ENCODE data around the gene MIPOL1. TPM values are rescaled to one million over a fixed set of nuclear protein-coding genes. Genes with fewer than 3 reads are reported as not detected.
A peak's percentile ranks its signal among the peaks of the same experiment; 100 is the strongest.

The MIPOL1 gene
- total and polyA plus RNA-seq, 2 of the 13 experiments (the other 11 are each of a cell fraction or from before 2014, with no cell fraction given), result 8.6 to 34.2 TPM

DNA sequence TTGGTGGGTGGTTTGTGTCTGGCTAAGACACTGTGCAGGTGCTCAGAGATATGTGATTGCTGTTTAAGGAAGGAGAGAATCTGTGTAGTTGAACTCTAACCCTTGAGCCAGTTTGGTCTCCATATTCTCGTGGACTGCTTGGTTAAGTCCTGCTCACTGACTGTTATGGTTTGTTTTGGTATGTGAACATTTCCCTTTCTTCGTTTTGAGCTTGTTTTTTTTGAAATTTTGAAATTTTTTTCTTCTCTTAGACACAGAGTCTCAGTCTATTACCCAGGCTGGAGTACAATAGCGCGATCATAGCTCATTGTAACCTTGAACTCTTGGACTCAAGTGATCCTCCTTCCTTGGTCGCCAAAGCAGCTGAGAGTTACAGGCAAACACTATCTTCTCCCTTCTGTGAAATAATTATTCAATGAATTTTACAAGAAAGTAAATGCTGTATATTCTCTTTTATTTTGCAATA is 40.0 kb downstream of the MIPOL1 start (continued):
- TF ChIP-seq, protein P1, sequence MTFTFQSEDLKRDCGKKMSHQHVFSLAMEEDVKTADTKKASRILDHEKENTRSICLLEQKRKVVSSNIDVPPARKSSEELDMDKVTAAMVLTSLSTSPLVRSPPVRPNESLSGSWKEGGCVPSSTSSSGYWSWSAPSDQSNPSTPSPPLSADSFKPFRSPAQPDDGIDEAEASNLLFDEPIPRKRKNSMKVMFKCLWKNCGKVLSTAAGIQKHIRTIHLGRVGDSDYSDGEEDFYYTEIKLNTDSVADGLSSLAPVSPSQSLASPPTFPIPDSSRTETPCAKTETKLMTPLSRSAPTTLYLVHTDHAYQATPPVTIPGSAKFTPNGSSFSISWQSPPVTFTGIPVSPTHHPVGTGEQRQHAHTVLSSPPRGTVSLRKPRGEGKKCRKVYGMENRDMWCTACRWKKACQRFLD (CRISPR knock-in tag; IDR thresholded peaks at IDR 0.05; ENCODE audit: borderline replicate concordance), result no peak
- TF ChIP-seq ZFAT (CRISPR knock-in tag; conservative IDR thresholded peaks at IDR 0.05) (no peak), BCL6 (CRISPR knock-in tag; IDR thresholded peaks at IDR 0.05) (0 out of 2 replicates have a peak, but pooled peaks have one; percentile 21), ZNF570 (CRISPR knock-in tag; IDR thresholded peaks at IDR 0.05; ENCODE audit: borderline replicate concordance) (no peak), DNMT3B (CRISPR knock-in tag; conservative IDR thresholded peaks at IDR 0.05) (no peak), SALL2 (CRISPR knock-in tag; IDR thresholded peaks at IDR 0.05) (no peak), ZFX (CRISPR knock-in tag; IDR thresholded peaks at IDR 0.05; ENCODE audit: low read depth) (no peak), ZZZ3 (CRISPR knock-in tag; IDR thresholded peaks at IDR 0.05; ENCODE audit: borderline replicate concordance) (no peak), THAP11 (CRISPR knock-in tag; IDR thresholded peaks at IDR 0.05) (no peak), ZBTB7A (CRISPR knock-in tag; IDR thresholded peaks at IDR 0.05) (no peak), SRSF4 (IDR thresholded peaks at IDR 0.05; ENCODE audit: low read depth, low read length, poor library complexity, severe bottlenecking) (no peak), TCF12 (IDR thresholded peaks at IDR 0.05) (no peak), TCF12 (CRISPR knock-in tag; IDR thresholded peaks at IDR 0.05) (no peak), BRD4 (CRISPR knock-in tag; IDR thresholded peaks at IDR 0.05) (no peak), PHF8 (CRISPR knock-in tag; IDR thresholded peaks at IDR 0.05) (no peak), HNRNPUL1 (IDR thresholded peaks at IDR 0.05; ENCODE audit: low read depth, low read length) (no peak), ZFP1 (CRISPR knock-in tag; IDR thresholded peaks at IDR 0.05) (0 out of 2 replicates have a peak, but pooled peaks have one; percentile 58), FOXA1 (IDR thresholded peaks at IDR 0.05) (no peak), FOXA1 (CRISPR knock-in tag; IDR thresholded peaks at IDR 0.05) (no peak), ZNF792 (CRISPR knock-in tag; IDR thresholded peaks at IDR 0.05) (peak; percentile 27; the same call in 1 of the 2 replicates), RCOR2 (CRISPR knock-in tag; IDR thresholded peaks at IDR 0.05) (no peak), NR2F6 (IDR thresholded peaks at IDR 0.05) (no peak; the same call in 1 of the 2 replicates), NR2F6 (CRISPR knock-in tag; IDR thresholded peaks at IDR 0.05) (peak; percentile 22; the same call in 1 of the 2 replicates)
- TF ChIP-seq, protein P2, sequence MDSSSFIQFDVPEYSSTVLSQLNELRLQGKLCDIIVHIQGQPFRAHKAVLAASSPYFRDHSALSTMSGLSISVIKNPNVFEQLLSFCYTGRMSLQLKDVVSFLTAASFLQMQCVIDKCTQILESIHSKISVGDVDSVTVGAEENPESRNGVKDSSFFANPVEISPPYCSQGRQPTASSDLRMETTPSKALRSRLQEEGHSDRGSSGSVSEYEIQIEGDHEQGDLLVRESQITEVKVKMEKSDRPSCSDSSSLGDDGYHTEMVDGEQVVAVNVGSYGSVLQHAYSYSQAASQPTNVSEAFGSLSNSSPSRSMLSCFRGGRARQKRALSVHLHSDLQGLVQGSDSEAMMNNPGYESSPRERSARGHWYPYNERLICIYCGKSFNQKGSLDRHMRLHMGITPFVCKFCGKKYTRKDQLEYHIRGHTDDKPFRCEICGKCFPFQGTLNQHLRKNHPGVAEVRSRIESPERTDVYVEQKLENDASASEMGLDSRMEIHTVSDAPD (CRISPR knock-in tag; IDR thresholded peaks at IDR 0.05), result no peak
- TF ChIP-seq, protein P3, sequence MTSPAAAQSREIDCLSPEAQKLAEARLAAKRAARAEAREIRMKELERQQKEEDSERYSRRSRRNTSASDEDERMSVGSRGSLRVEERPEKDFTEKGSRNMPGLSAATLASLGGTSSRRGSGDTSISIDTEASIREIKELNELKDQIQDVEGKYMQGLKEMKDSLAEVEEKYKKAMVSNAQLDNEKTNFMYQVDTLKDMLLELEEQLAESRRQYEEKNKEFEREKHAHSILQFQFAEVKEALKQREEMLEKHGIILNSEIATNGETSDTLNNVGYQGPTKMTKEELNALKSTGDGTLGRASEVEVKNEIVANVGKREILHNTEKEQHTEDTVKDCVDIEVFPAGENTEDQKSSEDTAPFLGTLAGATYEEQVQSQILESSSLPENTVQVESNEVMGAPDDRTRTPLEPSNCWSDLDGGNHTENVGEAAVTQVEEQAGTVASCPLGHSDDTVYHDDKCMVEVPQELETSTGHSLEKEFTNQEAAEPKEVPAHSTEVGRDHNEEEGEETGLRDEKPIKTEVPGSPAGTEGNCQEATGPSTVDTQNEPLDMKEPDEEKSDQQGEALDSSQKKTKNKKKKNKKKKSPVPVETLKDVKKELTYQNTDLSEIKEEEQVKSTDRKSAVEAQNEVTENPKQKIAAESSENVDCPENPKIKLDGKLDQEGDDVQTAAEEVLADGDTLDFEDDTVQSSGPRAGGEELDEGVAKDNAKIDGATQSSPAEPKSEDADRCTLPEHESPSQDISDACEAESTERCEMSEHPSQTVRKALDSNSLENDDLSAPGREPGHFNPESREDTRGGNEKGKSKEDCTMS (CRISPR knock-in tag; conservative IDR thresholded peaks at IDR 0.05), result no peak
- TF ChIP-seq, protein P4, sequence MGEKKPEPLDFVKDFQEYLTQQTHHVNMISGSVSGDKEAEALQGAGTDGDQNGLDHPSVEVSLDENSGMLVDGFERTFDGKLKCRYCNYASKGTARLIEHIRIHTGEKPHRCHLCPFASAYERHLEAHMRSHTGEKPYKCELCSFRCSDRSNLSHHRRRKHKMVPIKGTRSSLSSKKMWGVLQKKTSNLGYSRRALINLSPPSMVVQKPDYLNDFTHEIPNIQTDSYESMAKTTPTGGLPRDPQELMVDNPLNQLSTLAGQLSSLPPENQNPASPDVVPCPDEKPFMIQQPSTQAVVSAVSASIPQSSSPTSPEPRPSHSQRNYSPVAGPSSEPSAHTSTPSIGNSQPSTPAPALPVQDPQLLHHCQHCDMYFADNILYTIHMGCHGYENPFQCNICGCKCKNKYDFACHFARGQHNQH (CRISPR knock-in tag; IDR thresholded peaks at IDR 0.05), result no peak
- TF ChIP-seq, protein P5, sequence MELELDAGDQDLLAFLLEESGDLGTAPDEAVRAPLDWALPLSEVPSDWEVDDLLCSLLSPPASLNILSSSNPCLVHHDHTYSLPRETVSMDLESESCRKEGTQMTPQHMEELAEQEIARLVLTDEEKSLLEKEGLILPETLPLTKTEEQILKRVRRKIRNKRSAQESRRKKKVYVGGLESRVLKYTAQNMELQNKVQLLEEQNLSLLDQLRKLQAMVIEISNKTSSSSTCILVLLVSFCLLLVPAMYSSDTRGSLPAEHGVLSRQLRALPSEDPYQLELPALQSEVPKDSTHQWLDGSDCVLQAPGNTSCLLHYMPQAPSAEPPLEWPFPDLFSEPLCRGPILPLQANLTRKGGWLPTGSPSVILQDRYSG (CRISPR knock-in tag; IDR thresholded peaks at IDR 0.05), result no peak
